Epidermal melanocyte (primary cell): ENCODE data around the gene USH1C.

Experiments used
- DNase-seq: peaks from one replicate; pipeline ENCODE4 v3.0.0; 2011; ENCODE audit warnings: low spot score; ENCODE audit not compliant: insufficient read length

Gene USH1C

DNA sequence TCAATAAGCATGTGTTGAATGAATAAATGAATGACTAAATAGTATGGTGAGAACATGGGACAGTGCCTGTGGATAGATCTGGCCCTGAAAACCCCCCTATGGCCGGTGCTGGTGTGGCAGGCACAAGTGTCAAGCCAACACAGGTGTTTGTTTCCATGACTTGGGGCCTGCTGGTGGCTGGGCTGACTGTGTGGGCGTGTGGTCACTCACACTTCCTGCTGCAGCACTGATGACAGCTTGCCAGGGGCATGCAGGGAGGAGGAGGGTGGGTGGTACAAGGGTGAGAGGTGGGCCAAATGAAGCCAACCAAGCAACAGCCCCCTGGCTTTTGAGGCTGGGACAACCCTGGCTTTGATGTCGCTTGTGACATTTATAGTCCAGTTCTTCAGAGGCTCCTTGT is 37.3 kb downstream of the USH1C start:
- no peak for DNase-seq

DNA sequence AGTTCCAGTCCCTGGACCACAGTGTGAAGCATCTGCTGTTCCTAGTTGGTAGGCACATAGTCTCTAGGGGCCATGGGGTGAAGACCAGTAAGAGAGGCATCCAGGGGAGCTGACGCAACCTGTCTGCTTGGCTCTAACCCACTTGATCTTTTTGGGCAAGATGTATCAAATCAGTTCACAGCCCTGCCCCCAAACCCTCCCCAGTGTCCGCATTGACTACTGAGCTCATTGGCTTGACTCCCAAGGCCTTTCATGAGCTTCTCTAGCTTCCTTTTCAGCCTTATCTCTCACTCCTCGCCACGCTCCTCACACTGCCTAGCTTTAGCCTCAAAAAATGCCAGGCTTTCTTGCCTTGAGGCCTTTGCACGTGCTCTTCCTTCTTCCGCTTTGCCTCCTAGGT is 37.9 kb downstream of the USH1C start:
- no peak for DNase-seq

- DNase-seq = no peak
These were observed 39.1 kb downstream of the USH1C start for GRCh38 chr11:17505146-17505545.

GRCh38 chr11:17504330-17505107 is 39.7 kb downstream of the USH1C start:
- DNase-seq = peak; percentile 81

DNA sequence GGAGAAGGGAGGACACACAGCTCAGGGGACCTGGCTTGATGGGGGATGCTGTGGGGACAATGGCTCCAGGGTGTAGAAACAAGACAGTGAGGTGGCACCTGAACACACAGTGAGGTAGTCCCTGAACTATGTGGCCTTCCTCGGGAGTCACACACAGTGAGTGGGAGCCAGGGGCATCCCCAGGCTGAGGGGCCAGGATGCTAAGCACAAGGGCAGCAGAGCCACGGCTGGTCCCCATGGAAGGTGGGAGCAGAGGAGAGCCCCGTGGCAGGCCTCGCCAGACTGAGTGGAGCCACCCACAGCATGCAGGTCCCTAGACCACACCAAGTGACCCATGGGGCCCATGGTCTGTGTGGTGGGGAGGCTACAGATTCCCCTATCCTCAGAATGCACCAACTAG is 41.6 kb downstream of the USH1C start:
- no peak for DNase-seq

GRCh38 chr11:17500673-17501072 is 43.5 kb downstream of the USH1C start:
- DNase-seq = no peak

DNA sequence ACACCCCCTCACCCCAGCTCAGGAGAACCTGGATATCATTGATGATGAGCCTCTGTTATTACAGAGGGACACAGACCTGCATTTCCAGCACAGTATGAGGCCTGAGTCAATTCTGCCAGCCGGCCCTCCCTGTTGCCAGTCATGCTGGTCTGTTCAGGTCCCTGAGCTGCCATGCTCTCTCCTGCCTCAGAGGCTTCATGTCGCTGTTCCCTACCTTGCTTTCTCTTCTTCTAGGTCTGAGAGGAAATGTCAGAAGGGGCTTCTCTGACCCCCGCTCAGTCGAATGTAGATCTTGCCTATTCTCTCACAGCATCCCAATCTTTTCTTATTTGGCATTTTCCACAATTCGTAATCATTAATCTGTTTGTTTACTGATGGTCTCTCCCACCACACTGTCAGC is 45.7 kb downstream of the USH1C start:
- no peak for DNase-seq

DNA sequence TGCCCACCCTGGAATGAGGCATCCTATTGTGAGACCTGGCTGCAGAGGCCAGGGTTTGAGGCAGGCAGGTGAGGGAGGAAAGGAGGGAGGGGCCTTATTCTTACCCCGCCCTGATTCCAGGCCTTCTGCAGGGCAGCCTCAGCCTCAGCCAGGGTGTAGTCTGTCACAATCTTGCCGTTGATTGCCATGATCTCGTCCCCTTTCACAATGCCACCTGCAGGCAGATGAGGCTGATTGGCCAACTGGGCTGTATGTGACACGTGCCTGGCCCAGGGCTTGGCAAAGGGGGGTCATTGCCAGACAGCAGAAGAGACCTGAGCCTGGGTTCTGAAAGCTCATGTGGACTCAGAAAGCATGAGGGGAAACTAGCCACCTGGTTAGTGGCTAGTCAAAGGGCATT is 46.2 kb downstream of the USH1C start:
- DNase-seq = no peak

GRCh38 chr11:17496406-17496805 is 47.8 kb downstream of the USH1C start:
- no peak for DNase-seq

- no peak for DNase-seq
These were observed 50.2 kb downstream of the USH1C start for GRCh38 chr11:17494019-17494418.

DNA sequence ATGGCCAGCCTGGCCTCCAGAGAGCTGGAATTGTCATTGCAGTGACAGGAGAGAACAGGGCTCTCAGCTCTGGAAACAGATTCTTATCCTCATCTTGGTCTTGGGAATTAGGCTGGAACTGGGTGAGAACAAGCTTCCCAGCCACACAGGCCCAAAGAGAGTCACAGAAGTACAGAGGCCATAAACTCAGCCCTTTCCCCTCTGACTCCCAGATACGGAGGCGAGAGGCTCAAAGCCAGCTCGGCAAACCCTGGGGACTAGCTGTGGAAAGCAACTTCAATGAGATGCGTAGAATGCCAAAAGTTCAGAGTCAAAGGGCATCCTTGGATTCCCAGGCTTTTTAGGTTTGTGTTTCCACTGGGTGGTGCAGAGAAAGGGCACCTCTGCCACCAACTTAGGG is 53.3 kb downstream of the USH1C start:
- no peak for DNase-seq

GRCh38 chr11:17490232-17490631 is 54.0 kb downstream of the USH1C start:
- no peak for DNase-seq

GRCh38 chr11:17489751-17490150 is 54.5 kb downstream of the USH1C start:
- DNase-seq = no peak

DNA sequence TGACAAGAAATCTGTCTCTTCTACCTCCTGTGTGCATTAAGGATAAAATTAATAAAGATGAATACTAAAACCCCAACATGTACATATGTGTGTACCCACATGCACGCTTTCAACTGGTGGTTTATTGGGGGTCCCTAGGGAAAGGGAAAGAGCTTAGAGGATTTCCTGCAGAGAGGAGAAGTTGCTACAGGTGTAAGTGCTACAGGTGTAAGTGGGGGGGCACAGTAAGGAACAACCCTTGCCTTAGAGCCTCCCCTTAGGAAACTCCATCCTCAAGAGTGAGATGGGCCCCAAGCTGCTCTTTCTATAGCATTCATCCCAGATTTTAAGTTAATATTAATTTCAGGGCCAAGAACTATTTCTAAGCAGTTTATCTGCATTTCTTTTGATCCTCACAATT is 55.7 kb downstream of the USH1C start:
- no peak for DNase-seq

- no peak for DNase-seq
These were observed 57.6 kb downstream of the USH1C start for GRCh38 chr11:17486646-17487045.

DNA sequence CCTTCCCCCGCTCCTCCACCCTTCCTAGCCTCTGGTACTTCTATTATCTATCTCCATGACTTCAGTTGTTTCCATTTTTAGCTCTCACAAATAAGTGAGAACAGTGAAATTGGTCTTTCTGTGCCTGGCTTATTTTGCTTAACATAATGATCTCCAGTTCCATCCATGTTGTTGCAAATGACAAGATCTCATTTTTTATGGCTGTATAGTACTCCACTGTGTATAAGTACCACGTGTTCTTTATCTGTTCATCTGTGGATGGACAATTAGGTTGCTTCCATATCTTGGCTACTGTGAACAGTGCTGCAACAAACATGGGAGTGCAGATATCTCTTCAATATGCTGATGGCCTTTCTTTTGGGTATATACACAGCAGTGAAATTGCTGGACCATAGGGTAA is 60.7 kb downstream of the USH1C start:
- no peak for DNase-seq

GRCh38 chr11:17481905-17482304 is 62.3 kb downstream of the USH1C start:
- no peak for DNase-seq

- no peak for DNase-seq
These were observed 64.7 kb downstream of the USH1C start for GRCh38 chr11:17479284-17480214.

GRCh38 chr11:17478070-17478469 is 66.1 kb downstream of the USH1C start:
- DNase-seq = no peak

- DNase-seq = no peak
These were observed 66.9 kb downstream of the USH1C start for GRCh38 chr11:17477361-17477760.

- no peak for DNase-seq
These were observed 67.2 kb downstream of the USH1C start for GRCh38 chr11:17477084-17477333.

GRCh38 chr11:17476317-17477083 is 67.7 kb downstream of the USH1C start, which contains the start of gene ABCC8:
Gene ABCC8, minus strand, starts transcription at chr11:17476845. Its CDS starts 69 bp downstream, at chr11:17476776.
- no peak for DNase-seq
